Astrocyte of the spinal cord (primary cell): ENCODE data around the gene LCN6.
"Not testable (repeated sequence)": the region's sequence is repeated elsewhere in the genome, so short reads cannot be mapped to it uniquely, and the experiment has no call there.

Experiments
- DNase-seq: peaks from one replicate; pipeline ENCODE4 v3.0.0; 2011; ENCODE audit warnings: low read depth, low spot score
- H3K4me3 ChIP-seq: 2 replicates; pipeline ENCODE4 v1.5.1; 2011; ENCODE audit warnings: low read depth, mild to moderate bottlenecking, low read length, moderate library complexity
- in situ Hi-C: cut with HindIII; loops from 2 replicates; pipeline ENCODE4 v1.10.0; 2017; ENCODE audit warnings: low sequenced_read_pairs
- TF ChIP-seq, protein P1 (sequence below): IDR thresholded peaks from 2 replicates; pipeline ENCODE4 v1.5.1; 2012; ENCODE audit warnings: low read depth, mild to moderate bottlenecking, low read length, inconsistent platforms

The LCN6 gene

DNA sequence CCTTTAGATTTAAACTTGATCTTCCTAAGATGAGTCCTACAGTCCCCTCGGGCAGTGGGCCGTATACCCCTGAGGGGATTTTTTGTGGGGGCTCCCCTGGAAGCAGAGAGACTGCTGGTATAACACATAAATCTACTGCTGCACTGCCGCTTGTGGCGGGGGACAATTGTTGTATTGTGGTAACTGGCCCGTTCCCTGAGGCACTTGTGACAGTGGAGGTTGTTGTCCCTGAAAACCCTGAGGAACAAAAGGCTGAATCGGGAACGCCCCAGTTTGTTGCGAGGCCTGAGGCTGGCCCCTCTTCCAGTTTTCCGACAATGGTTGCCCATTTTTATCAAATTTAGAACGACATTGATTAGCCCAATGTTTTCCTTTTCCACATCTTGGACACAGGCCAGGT lies 38.1 kb upstream of the LCN6 start:
- in situ Hi-C loops = no loop called here
- DNase-seq = no peak
- H3K4me3 ChIP-seq = no peak overlapping the region
- TF ChIP-seq, protein P1, sequence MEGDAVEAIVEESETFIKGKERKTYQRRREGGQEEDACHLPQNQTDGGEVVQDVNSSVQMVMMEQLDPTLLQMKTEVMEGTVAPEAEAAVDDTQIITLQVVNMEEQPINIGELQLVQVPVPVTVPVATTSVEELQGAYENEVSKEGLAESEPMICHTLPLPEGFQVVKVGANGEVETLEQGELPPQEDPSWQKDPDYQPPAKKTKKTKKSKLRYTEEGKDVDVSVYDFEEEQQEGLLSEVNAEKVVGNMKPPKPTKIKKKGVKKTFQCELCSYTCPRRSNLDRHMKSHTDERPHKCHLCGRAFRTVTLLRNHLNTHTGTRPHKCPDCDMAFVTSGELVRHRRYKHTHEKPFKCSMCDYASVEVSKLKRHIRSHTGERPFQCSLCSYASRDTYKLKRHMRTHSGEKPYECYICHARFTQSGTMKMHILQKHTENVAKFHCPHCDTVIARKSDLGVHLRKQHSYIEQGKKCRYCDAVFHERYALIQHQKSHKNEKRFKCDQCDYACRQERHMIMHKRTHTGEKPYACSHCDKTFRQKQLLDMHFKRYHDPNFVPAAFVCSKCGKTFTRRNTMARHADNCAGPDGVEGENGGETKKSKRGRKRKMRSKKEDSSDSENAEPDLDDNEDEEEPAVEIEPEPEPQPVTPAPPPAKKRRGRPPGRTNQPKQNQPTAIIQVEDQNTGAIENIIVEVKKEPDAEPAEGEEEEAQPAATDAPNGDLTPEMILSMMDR = no peak

DNA sequence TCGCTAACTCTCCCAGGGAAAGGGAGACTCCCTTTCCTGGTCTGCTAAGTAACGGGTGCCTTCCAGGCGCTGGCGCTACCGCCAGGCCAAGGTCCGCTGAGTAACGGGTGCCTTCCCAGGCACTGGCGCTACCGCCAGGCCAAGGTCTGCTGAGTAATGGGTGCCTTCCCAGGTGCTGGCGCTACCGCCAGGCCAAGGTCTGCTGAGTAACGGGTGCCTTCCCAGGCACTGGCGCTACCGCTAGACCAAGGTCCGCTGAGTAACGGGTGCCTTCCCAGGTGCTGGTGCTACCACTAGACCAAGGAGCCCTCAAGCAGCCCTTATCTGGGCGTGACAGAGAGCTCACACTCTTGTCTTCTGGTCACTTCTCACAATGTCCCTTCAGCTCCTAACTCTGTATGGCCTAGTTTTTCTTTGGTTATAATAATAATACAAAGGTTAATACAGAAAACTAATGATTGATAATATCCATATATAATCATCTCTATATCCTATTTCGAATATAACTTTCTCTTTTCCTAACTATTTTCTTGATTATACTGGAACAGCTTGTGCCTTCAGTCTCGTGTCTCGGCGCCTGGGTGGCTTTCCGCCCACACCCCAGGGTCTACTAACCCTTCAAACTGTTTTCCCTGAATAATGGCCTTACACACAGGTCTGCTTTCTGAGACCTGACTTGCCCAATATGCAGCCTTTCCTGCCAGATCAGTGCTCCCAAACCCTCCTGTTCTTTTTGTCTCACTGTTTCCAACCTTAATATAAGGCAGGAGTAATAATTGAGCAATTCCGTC lies 37.4 kb upstream of the LCN6 start:
- in situ Hi-C loops, H3K4me3 ChIP-seq, DNase-seq: not testable (repeated sequence)

DNA sequence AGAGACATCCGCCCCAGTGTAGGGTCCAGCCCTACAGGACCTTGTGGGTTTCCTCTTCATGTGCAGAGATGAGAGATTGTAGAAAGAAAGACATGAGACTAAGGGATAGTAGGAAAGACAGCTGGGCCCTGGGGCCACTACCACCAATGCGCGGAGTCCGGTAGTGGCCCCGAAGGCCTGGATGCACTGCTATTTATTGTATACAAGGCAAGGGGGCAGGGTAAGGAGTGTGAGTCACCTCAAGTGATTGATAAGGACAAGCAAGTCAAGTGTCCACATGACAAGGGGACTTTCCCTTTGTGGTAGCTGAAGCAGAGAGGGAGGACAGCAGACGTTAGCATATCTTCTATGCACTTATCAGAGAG lies 36.7 kb upstream of the LCN6 start:
- no peak for DNase-seq
- TF ChIP-seq, protein P1 = no peak
- in situ Hi-C loops = no loop called here
- no peak overlapping the region for H3K4me3 ChIP-seq

DNA sequence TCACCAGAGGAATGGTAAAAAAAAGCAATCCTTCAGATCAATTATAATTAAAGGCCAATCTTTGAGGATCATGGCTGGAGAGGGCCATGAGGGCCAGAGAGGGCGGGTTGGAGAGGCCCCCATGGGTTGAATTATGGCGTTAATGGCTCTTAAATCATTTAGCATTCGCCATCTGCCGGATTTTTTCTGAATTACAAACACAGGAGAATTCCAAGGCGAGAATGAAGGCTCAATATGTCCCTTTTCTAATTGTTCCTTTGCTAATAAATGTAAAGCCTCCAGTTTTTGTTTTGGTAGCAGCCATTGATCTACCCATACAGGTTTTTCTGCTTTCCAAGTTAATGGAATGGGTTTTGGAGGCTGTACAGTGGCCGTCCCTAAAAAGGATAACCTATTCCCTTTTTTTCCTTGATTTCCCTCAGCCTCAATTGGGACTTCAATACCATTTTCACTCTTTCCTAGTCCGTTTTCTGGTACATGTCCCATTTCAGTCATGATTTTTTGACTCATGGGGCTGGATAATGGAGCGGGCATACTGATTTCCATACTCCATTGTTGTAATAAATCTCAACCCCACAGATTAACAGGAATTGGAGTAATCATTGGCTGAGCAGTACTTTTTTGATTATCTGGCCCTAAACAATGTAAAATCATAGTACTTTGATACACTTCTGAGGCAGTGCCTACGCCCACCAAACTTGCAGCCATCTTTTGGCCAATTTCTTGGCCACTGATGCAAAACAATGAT lies 36.1 kb upstream of the LCN6 start:
- no peak for DNase-seq
- in situ Hi-C loops = no loop called here
- TF ChIP-seq, protein P1 = no peak
- no peak overlapping the region for H3K4me3 ChIP-seq

DNA sequence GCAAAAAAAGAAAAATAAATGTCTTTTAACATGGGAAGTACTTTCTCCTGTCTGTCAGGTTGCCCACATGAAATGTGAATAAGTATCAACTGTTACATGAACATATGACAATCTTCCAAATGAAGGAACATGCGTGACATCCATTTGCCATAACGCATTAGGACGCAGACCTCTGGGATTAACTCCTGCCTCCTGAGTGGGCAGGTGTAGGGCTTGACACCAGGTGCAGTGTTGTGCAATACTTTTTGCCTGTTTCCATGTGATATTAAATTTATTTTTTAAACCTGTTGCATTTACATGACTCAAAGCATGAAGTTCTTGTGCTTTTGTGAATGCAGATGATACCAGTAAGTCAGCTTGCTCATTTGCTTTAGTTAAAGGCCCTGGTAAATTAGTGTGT lies 34.1 kb upstream of the LCN6 start:
- TF ChIP-seq, protein P1 = no peak

DNA sequence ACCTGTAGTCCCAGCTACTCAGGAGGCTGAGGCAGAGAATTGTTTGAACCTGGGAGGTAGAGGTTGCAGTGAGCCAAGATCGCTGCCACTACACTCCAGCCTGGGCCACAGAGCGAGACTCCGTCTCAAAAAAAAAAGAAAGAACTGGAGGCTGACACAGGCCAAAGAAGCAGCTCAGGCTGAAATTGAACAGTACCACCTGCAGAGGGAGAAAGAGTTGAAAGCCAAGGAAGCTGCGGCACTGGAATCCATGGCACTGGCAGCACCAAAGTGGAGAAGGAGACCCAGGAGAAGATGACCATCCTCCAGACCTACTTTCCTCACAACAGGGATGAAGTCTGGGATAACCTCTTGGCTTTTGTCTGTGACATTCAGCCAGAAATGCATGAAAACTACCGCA lies 31.5 kb upstream of the LCN6 start:
- DNase-seq = no peak
- H3K4me3 ChIP-seq = no peak overlapping the region
- TF ChIP-seq, protein P1 = peak; percentile 10
- in situ Hi-C loops = no loop called here

More for the DNA sequence above, 34.1 kb upstream of the LCN6 start:
- no peak overlapping the region for H3K4me3 ChIP-seq
- no peak for DNase-seq
- in situ Hi-C loops = no loop called here

DNA sequence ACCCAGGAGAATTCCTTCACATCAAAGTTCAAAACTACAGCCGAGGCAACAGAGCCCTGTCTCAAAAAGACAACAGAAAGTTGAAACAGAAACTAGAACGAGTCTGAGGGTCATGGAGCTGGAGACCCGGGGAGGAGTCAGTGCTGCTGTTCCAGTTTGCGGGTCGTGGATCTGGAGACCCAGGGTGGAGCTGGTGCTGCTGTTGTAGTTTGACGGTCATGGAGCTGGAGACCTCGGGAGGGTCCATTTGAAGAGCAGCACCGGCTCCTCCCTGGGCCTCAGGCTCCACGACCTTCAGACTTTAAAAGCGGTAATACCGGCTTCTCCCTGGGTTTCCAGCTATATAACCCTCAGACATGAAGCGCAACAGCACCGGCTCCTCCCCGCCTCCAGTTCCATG lies 29.0 kb upstream of the LCN6 start:
- TF ChIP-seq, protein P1 = no peak
- no peak overlapping the region for H3K4me3 ChIP-seq
- in situ Hi-C loops = no loop called here
- DNase-seq = no peak
